Measurements from ENCODE around the gene PRMT9. TPM values are rescaled to one million over a fixed set of nuclear protein-coding genes. Genes with fewer than 3 reads are reported as not detected.

The PRMT9 gene
- total RNA-seq, 4 donors from 2014 or later = 3.5 to 63.3 (median 25.6) TPM

DNA sequence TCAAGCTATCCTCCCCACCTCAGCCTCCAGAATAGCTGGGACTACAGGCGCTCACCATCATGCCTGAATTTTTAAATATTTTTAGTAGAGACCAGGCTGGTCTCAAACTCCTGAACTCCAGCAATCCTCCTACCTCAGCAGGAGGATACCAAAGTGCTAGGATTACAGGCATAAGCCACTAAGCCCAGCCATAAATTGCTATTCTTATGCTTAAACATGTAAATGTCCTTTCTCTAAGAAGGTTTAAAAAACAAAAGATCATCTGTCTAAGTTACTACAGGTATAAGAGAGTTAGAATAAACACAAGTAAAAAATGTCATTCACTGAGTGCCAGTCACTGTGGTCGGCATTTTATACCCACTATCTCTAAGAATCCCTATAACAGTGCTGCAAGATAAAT, 28.3 kb downstream of the PRMT9 start:
- H3K9me3 ChIP-seq = no peaks in the 10 kb centered on the region
- intact Hi-C loops (cut with DNase I; ENCODE audit: low total_unique reads) = no loop called here
- no peaks in the 10 kb centered on the region for H3K27me3 ChIP-seq
- H3K36me3 ChIP-seq = no peaks in the 10 kb centered on the region
- no peaks in the 10 kb centered on the region for H3K4me1 ChIP-seq
- no peak for TF ChIP-seq POLR2A (IDR thresholded peaks at IDR 0.05)
- TF ChIP-seq, protein P1, sequence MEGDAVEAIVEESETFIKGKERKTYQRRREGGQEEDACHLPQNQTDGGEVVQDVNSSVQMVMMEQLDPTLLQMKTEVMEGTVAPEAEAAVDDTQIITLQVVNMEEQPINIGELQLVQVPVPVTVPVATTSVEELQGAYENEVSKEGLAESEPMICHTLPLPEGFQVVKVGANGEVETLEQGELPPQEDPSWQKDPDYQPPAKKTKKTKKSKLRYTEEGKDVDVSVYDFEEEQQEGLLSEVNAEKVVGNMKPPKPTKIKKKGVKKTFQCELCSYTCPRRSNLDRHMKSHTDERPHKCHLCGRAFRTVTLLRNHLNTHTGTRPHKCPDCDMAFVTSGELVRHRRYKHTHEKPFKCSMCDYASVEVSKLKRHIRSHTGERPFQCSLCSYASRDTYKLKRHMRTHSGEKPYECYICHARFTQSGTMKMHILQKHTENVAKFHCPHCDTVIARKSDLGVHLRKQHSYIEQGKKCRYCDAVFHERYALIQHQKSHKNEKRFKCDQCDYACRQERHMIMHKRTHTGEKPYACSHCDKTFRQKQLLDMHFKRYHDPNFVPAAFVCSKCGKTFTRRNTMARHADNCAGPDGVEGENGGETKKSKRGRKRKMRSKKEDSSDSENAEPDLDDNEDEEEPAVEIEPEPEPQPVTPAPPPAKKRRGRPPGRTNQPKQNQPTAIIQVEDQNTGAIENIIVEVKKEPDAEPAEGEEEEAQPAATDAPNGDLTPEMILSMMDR (IDR thresholded peaks at IDR 0.05) = no peak
- no peak overlapping the region for H3K4me3 ChIP-seq
- DNase-seq = no peak
- no peak overlapping the region for H3K27ac ChIP-seq

DNA sequence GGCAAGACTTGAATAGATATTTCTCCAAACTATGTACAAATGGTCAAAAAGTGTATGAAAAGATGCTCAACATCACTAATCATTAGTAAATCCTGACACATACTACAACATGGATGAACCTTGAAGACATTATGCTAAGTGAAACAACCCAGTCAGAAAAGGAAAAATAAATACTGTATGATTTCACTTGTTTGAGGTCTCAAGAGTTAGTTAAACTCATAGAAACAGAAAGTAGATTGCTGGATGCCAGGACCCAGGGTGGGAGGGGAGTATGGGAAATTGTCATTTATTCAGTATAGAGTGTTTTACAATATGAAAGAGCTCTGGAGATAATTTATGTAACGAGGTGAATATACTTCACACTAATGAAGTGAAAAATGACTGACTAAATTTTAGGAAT, 32.4 kb downstream of the PRMT9 start:
- intact Hi-C loops (cut with DNase I; ENCODE audit: low total_unique reads) = no loop called here

DNA sequence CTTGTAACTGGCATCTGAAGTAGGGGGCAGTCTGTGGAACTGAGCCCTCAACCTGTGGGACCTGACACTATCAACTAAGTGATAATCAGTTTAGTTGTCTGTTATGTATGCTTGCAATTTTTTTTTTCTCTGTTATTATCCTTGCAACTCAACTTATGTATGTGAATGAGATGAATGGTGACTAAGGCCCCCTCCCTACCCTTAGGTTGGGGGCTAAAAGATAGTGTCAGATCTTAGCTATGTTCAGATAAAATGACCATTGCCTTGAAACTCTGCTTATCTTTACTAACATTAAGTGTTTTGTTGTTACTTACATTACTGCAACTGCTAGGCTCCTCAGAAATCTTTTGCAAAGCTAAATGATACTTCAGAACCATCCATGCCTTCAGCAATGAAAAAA, 35.3 kb downstream of the PRMT9 start:
- H3K36me3 ChIP-seq = no peaks in the 10 kb centered on the region
- no peak overlapping the region for H3K27ac ChIP-seq
- intact Hi-C loops (cut with DNase I; ENCODE audit: low total_unique reads) = no loop called here
- H3K27me3 ChIP-seq = no peaks in the 10 kb centered on the region
- no peak for DNase-seq
- no peak for TF ChIP-seq POLR2A (IDR thresholded peaks at IDR 0.05)
- TF ChIP-seq, protein P1 (IDR thresholded peaks at IDR 0.05) = no peak
- H3K4me1 ChIP-seq = no peaks in the 10 kb centered on the region
- H3K4me3 ChIP-seq = no peak overlapping the region
- H3K9me3 ChIP-seq = no peaks in the 10 kb centered on the region

More for the DNA sequence above, 32.4 kb downstream of the PRMT9 start:
- Histone ChIP-seq H3K36me3 (no peaks in the 10 kb centered on the region), H3K4me3 (no peak overlapping the region), H3K9me3 (no peaks in the 10 kb centered on the region), H3K27me3 (no peaks in the 10 kb centered on the region), H3K4me1 (no peaks in the 10 kb centered on the region), H3K27ac (no peak overlapping the region)
- no peak for DNase-seq
- TF ChIP-seq, protein P1 (IDR thresholded peaks at IDR 0.05) = no peak
- TF ChIP-seq POLR2A (IDR thresholded peaks at IDR 0.05) = no peak

DNA sequence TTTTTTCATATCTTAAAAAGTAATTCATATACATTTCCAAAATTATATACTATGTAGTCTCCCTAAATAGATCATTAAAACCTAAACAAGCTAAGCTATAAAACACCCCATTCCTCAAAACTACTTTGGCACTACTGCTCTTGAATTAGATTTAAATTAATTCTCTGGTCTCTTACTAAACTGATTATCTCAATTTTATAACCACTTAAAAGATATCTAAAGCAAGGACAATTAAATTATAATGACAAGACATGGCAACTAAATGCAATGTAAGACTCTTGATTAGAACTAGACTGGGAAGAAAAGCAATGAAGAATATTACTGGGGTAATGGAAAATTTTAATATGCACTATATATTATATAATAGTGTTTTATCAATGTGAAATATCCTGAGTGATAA, 38.9 kb downstream of the PRMT9 start:
- no peak overlapping the region for H3K4me3 ChIP-seq
- H3K4me1 ChIP-seq = no peaks in the 10 kb centered on the region
- H3K9me3 ChIP-seq = no peaks in the 10 kb centered on the region
- no peaks in the 10 kb centered on the region for H3K36me3 ChIP-seq
- TF ChIP-seq, protein P1 (IDR thresholded peaks at IDR 0.05) = no peak
- no peak for TF ChIP-seq POLR2A (IDR thresholded peaks at IDR 0.05)
- no peaks in the 10 kb centered on the region for H3K27me3 ChIP-seq
- intact Hi-C loops (cut with DNase I; ENCODE audit: low total_unique reads) = no loop called here
- no peak for DNase-seq
- no peak overlapping the region for H3K27ac ChIP-seq

DNA sequence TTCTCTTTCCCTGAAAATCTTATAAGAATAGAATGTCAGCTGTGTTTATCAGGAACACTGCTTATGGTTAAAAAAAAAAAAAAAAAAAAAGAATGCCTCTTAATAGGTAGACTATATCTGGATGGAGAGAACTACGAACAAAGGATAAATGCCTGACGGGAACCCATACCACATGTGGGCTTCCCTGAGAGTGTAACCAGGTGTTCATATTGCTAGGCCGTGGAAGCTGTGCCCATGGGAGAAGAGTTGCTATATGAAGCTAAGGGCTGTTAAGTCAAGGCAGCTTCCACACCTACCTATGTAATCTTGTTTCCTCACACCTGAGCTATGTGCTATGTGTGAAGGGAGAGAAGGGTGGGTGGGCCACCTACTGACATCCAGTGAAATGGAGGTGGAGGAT, 39.5 kb downstream of the PRMT9 start:
- Histone ChIP-seq H3K27ac (no peak overlapping the region), H3K4me3 (no peak overlapping the region), H3K9me3 (no peaks in the 10 kb centered on the region), H3K36me3 (no peaks in the 10 kb centered on the region), H3K4me1 (no peaks in the 10 kb centered on the region), H3K27me3 (no peaks in the 10 kb centered on the region)
- intact Hi-C loops (cut with DNase I; ENCODE audit: low total_unique reads) = no loop called here
- DNase-seq = no peak
- no peak for TF ChIP-seq POLR2A (IDR thresholded peaks at IDR 0.05)
- TF ChIP-seq, protein P1 (IDR thresholded peaks at IDR 0.05) = no peak
